ENCODE measurements around the gene ACSS2.

DNA sequence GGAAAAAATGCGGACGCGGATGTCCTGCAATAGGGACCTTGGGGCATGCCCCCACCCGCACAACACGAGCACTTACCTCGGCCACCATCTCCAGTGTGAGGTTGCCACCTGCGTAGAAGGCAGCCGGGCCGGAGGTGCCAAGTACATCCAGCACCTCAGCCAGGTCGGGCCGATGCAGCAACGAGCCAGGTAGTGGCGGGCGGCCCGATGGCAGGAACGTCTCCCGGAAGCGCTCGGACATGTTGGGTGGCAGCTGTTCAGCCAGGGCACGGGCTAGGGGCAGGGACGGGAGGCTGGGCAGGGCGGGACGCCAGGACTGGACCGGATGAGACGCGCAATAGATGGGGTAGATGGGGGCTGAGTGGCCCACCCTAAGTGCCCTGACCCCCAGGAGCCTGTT lies 17.0 kb upstream of the ACSS2 start:
- TF ChIP-seq, protein P1, sequence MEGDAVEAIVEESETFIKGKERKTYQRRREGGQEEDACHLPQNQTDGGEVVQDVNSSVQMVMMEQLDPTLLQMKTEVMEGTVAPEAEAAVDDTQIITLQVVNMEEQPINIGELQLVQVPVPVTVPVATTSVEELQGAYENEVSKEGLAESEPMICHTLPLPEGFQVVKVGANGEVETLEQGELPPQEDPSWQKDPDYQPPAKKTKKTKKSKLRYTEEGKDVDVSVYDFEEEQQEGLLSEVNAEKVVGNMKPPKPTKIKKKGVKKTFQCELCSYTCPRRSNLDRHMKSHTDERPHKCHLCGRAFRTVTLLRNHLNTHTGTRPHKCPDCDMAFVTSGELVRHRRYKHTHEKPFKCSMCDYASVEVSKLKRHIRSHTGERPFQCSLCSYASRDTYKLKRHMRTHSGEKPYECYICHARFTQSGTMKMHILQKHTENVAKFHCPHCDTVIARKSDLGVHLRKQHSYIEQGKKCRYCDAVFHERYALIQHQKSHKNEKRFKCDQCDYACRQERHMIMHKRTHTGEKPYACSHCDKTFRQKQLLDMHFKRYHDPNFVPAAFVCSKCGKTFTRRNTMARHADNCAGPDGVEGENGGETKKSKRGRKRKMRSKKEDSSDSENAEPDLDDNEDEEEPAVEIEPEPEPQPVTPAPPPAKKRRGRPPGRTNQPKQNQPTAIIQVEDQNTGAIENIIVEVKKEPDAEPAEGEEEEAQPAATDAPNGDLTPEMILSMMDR (IDR thresholded peaks at IDR 0.05) = no peak
- TF ChIP-seq EP300 (IDR thresholded peaks at IDR 0.05) = no peak
